Thyroid gland (tissue), 4 donors: Measurements from ENCODE around the gene SNRNP70.
"Not testable (repeated sequence)": the region's sequence is repeated elsewhere in the genome, so short reads cannot be mapped to it uniquely, and the experiment has no call there.

Experiments used
- CTCF ChIP-seq, 6 experiments: fragments of 200-600 bp in 3 of 6; fragments of 450-650 bp in 3 of 6; sonication (generic) in 3 of 6; IDR thresholded peaks; one replicate each; pipeline ENCODE4 v1.5.1; 2016 to 2019; ENCODE audit warnings: antibody characterized with exemption in 6 of 6, mild to moderate bottlenecking in 2 of 6, inconsistent platforms in 1 of 6, moderate library complexity in 1 of 6
- POLR2A ChIP-seq, 2 donors: fragments of 450-650 bp; IDR thresholded peaks; one replicate each; pipeline ENCODE4 v1.6.1; 2017; ENCODE audit warnings: antibody characterized with exemption in 2 of 2, mild to moderate bottlenecking in 2 of 2, moderate library complexity in 1 of 2

GRCh38 chr19:49042666-49043065 lies 42.6 kb upstream of the SNRNP70 start:
- not testable (repeated sequence) for TF ChIP-seq CTCF, POLR2A (IDR thresholded peaks at IDR 0.05)
